Measurements from ENCODE around the gene CXCR6.

The CXCR6 gene

DNA sequence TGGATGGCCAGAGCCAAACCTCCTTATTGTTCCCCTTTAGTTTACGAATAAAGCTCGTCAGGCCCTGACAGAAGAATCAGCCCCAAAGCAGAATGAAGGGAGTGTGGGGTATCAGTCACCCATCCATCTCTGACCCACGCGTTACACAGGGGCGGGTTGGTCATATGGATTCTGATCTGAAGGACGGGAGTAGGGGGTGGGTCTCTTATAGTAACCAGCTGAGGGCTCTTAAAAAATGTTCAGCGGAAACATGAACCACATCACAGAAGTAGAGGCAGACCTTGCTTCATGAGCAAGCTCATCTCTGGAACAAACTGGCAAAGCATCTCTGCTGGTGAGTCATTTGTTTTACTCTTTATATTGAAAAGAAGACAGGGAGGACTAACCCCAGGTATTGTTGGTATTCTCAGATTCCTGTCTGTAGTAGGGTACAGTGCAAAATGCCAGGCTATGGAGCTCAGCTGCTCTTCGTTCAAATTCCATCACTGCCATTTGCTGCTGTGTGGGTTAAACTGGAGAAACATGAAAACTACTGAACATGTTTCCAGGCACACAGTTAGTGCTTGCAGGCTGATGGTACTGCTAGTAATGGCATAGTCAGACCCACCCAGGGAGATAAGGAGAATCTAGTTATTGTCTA is at the start of gene CXCR6:
Gene CXCR6 (plus strand): TSS at position 258 of the 640 bp plus-strand sequence. CDS start 3,018 bp downstream, outside the sequence.
- DNase-seq (ENCODE audit: low read depth in 4 of 4, low spot score in 1 of 4) = peak in 1 of 4 experiments; percentile 19

GRCh38 chr3:45894015-45894414 is 49.2 kb upstream of the CXCR6 start:
- no peak for DNase-seq (ENCODE audit: low read depth in 4 of 4, low spot score in 1 of 4)

DNA sequence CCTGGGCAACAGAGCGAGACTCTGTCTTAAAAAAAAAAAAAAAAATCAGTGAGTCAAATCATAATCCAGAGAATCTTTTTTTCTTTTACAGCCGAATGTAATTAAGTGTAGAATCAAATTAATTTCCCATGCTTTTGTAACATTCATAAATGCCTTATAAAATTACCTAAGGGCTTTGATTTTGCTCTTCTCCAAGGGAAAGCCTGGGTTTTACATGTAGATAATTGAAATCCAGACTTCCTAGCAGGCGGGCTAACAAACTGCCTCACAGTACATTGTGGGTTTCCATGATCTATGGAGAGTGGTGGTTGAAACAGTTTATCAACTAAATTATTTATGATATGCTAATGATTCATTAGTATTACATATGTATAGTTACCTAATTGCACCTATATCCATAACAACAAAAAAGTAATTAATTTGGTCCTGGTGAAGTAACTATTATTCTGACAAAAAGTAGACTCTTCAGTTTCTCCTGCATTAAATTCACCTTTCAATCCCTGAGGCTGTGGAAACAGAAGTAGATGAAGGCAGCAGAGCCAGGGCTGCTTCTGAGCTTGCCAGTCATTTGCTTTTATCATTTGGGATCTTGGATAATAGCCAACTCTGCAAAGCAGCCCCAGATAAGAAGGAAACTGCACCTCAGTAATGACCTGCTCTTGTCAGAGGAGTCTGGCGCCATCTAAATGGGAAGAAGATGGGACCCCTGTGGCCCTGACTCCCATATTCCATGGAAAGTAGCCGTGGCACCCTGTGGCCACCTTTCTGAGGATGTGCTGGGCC is 47.4 kb upstream of the CXCR6 start:
- no peak for DNase-seq (ENCODE audit: low read depth in 4 of 4, low spot score in 1 of 4)

DNA sequence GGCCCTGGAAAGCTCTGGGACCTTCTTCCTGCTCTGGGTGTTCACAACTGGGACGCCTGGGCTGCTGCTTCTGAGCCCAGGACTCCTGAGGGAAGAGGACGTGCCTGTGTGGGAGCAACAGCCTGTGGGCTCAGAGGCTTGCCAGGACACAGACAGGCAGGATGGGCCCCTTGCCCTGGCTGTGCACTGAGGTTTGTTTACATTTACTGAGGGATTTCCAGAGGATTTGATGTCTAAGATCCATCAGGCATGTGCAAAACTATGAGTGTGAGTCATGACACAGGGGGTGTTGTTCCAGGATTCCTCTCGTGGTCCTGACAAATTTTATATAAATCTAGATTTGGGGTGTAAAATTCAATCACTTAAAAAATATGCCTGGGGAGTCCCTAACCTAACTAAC is 46.3 kb upstream of the CXCR6 start:
- no peak for DNase-seq (ENCODE audit: low read depth in 4 of 4, low spot score in 1 of 4)

DNA sequence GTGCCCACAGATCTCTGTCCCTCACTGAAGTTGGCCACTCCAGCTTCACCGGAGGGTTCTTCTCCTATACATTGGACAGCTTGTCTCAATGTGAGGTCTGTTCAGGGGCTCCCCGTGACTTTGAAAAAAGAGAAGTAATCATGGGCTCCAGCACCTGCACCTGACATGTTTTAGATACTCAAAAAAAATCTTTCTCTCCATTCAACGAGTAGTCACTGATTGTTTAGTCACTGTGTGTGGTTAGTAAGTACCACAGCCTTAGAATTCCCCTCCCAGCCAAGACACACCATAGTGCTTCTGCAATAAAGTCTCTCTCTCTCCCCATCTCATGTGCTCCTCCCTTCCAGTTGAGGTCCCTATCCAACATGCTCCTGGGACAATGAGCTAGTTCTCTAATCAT is 38.3 kb upstream of the CXCR6 start:
- DNase-seq (ENCODE audit: low read depth in 4 of 4, low spot score in 1 of 4) = no peak

DNA sequence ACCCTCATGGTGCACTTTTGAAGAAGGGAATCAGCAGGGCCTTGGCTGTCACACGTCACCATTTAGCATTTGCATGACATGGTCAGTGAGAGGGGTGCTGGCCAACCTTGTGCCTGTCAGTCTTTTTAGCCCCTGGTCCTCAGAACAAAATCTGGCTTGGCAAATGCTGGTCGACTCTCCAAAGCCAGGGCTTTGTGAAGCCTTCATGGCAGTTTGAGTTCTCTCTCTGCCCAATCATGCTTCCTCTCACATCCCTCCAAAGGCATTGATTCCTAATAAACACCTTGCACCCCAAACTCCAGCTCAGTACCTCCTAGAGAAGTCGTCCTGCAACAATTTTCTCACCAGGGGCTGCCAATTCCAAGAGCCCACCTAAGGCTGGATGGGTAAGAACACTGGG is 37.5 kb upstream of the CXCR6 start:
- DNase-seq (ENCODE audit: low read depth in 4 of 4, low spot score in 1 of 4) = no peak

GRCh38 chr3:45906681-45907407 is 36.4 kb upstream of the CXCR6 start:
- DNase-seq (ENCODE audit: low read depth in 4 of 4, low spot score in 1 of 4) = no peak

GRCh38 chr3:45907769-45908705 is 35.2 kb upstream of the CXCR6 start:
- DNase-seq (ENCODE audit: low read depth in 4 of 4, low spot score in 1 of 4) = no peak

DNA sequence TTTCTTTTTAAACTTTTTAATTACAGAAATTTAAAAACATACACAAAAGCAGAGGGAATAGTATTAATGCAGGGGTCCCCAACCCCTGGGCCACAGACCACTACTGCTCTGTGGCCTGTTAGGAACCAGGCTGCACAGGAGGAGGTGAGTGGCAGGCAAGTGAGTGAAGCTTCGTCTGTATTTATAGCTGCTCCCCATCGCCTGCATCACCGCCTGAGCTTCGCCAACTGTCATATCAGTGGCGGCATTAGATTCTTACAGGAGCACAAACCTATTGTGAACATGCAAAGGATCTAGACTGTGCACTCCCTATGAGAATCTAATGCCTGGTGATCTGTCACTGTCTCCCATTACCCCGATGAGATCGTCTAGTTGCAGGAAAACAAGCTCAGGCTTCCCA is 34.5 kb upstream of the CXCR6 start:
- DNase-seq (ENCODE audit: low read depth in 4 of 4, low spot score in 1 of 4) = no peak

DNA sequence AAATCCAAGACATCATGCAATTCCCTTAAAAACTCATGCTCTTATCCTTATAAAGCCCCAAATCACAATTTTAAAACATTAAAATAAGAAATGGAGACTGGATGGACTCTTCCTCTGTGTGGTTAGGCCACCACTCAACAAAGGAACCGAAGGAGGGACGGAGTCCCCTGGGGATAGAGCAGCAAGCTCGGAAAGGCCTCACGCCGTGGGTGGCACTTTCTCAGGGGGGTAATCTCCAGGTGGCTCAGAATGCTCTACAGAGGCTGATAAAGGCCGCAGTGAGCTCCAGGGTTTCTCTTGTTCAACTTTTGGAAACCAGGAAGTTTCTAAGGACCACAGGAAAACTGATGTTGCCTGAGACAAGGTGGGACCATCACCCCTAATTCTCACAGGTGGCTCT is 33.7 kb upstream of the CXCR6 start:
- no peak for DNase-seq (ENCODE audit: low read depth in 4 of 4, low spot score in 1 of 4)

- no peak for DNase-seq (ENCODE audit: low read depth in 4 of 4, low spot score in 1 of 4)
These were observed 32.4 kb upstream of the CXCR6 start for GRCh38 chr3:45910892-45911291.

- DNase-seq (ENCODE audit: low read depth in 4 of 4, low spot score in 1 of 4) = no peak
These were observed 31.6 kb upstream of the CXCR6 start for GRCh38 chr3:45911511-45912226.

DNA sequence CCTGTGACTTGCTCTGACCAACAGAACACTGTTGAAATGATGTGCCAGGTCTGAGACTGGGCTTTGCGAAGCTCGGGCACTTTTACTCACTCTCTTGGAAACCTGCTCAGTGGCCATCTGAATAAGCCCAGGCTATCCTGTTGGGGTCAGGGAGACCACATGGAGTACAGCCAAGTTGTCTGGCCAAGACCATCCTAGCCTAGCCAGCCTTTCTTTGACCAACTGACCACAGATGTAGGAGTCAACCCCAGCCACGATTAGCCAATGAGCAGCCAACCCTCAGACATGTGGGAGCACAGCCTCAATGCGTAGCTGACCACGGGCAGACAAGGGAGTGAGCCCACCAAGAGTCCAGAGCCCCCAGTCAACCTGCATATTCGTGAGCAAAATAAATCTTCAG is 30.8 kb upstream of the CXCR6 start:
- DNase-seq (ENCODE audit: low read depth in 4 of 4, low spot score in 1 of 4) = no peak

- DNase-seq (ENCODE audit: low read depth in 4 of 4, low spot score in 1 of 4) = no peak
These were observed 28.8 kb upstream of the CXCR6 start for GRCh38 chr3:45914362-45915058.

- DNase-seq (ENCODE audit: low read depth in 4 of 4, low spot score in 1 of 4) = no peak
These were observed 28.2 kb upstream of the CXCR6 start for GRCh38 chr3:45915059-45915439.

DNA sequence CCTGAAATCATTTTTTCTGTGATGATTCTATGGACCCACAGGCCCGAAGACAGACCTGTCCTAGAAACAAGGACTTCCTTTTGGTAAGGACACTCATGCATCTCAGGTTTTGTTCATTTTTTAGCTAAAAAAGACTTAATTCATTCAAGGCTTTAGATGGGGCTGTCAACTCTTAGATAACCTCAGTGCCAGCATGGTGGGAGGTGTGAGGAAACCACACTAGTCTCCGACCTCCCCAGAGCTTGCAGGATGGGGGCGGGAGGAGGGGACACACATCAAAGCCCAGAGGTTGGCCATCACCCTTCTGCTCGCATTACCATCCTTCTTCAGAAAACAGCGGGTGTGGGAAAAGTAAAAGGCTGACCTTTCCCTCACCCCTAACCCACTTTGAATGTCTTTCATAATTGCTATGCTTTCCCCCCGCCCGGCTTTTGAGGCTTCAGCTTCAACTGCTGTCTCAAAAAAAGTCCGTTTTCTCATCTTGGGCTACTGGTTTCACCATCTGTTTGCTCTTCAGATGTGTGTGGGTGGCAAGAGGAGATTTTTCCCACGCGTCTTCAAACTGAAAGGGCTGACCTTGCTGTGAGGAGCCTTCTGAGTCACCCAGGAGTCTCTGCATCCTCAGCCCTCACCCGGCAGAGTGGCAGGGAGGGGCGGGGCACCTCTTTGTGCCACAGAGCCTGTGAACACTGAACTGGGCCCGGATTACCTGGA is 27.6 kb upstream of the CXCR6 start:
- peak; percentile 40 to 76 (median 52) for DNase-seq (ENCODE audit: low read depth in 4 of 4, low spot score in 1 of 4)

GRCh38 chr3:45917146-45917898 is 25.9 kb upstream of the CXCR6 start:
- no peak for DNase-seq (ENCODE audit: low read depth in 4 of 4, low spot score in 1 of 4)

All from stimulated activated CD4-positive, alpha-beta T cell treated with anti-CD3 and anti-CD28 coated beads, Interleukin-1b, Interleukin-23, amount 100 ng/mL, for 24 hours (primary cell).